MM.1S (cell line): ENCODE results near the gene WNT3.

Experiments
- CTCF ChIP-seq: fragments of 300-600 bp; sonication (generic); IDR thresholded peaks from 2 replicates; pipeline ENCODE4 v1.5.1; 2016; ENCODE audit warnings: antibody characterized with exemption, low read length, mixed read lengths
- EZH2phosphoT487 ChIP-seq: fragments of 300-600 bp; sonication (generic); IDR thresholded peaks from 2 replicates; pipeline ENCODE4 v1.6.1; 2018; ENCODE audit warnings: antibody characterized with exemption, low read length

- TF ChIP-seq CTCF: no peak
- no peak for TF ChIP-seq EZH2phosphoT487
Measured at GRCh38 chr17:46751425-46751824, 67.1 kb downstream of the WNT3 start.
